ENCODE data around the gene MAOA.

GRCh38 chrX:43703211-43703791 lies 47.2 kb downstream of the MAOA start:
- TF ChIP-seq, protein P1, sequence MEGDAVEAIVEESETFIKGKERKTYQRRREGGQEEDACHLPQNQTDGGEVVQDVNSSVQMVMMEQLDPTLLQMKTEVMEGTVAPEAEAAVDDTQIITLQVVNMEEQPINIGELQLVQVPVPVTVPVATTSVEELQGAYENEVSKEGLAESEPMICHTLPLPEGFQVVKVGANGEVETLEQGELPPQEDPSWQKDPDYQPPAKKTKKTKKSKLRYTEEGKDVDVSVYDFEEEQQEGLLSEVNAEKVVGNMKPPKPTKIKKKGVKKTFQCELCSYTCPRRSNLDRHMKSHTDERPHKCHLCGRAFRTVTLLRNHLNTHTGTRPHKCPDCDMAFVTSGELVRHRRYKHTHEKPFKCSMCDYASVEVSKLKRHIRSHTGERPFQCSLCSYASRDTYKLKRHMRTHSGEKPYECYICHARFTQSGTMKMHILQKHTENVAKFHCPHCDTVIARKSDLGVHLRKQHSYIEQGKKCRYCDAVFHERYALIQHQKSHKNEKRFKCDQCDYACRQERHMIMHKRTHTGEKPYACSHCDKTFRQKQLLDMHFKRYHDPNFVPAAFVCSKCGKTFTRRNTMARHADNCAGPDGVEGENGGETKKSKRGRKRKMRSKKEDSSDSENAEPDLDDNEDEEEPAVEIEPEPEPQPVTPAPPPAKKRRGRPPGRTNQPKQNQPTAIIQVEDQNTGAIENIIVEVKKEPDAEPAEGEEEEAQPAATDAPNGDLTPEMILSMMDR (IDR thresholded peaks at IDR 0.05; ENCODE audit: insufficient read depth, low read depth, low read length) = no peak
- TF ChIP-seq EZH2 (IDR thresholded peaks at IDR 0.05; ENCODE audit: insufficient read depth, low read length) = no peak
